ENCODE measurements around the gene PRCP.

Gene PRCP

GRCh38 chr11:82848829-82849228 lies 51.4 kb downstream of the PRCP start:
- peaks cover 0 to 24% of the 10 kb centered on the region in 2 donors for H3K36me3 ChIP-seq (ENCODE audit: control insufficient read depth in 1 of 2, insufficient read depth in 2 of 2, low read length in 2 of 2)
- no peaks in the 10 kb centered on the region for H3K9me3 ChIP-seq (ENCODE audit: control insufficient read depth in 1 of 2, low read length in 2 of 2)
- no peaks in the 10 kb centered on the region for H3K4me1 ChIP-seq (ENCODE audit: control insufficient read depth in 1 of 2, insufficient read depth in 2 of 2, low read length in 2 of 2)
- H3K27ac ChIP-seq (ENCODE audit: low read length), result no peak overlapping the region
- H3K27me3 ChIP-seq (ENCODE audit: low read depth, low read length), result no peaks in the 10 kb centered on the region
- H3K4me3 ChIP-seq (ENCODE audit: low read depth in 1 of 2, low read length in 2 of 2), result no peak overlapping the region

DNA sequence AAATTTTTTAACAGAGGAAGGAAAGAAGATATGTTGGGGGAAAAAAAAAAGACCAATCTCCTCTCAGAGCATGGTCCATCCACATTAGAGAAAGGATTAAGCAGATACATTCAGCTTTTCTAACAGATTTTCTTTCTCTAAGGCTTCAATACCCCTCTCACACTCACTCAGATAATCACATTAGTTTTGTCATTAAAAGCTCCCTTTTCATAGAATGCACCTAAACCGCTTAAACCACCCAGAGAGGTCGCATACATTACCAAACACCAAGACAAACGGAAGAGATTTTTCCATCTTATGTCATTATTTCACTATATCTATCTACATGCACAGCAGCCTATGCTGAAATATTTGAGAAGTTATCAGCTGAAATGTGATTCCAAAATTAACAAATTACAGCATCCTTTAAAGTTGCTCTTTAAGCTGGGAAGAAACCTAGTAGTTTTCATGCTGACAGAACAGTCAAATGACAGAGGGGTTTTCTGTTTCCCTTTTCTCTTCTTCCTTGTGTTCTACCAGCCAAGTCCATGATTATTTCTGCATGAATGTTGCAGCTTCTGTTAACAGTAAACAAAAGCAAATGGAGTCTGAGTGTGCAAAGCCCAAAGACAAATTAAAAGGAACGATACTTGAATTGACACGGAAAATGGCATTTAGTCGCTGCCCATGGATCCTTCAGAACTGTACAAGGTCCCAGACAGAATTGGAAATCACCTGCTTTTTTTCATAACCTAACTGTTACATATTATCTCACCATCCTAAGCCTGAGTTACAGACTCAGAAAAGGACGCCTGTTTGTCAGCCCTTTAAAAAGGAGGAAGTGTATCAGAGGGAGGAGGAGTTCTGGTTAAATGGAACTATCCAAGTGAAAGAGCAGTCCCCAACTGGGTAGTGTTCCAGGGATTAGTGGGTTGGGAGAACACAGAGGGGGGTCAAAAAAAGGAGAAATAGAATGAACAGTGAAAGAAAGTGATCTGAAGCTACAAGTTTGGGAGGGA lies 54.6 kb downstream of the PRCP start:
- Histone ChIP-seq H3K27me3 (ENCODE audit: low read depth, low read length) (no peaks in the 10 kb centered on the region), H3K4me3 (ENCODE audit: low read depth in 1 of 2, low read length in 2 of 2) (no peak overlapping the region), H3K9me3 (ENCODE audit: control insufficient read depth in 1 of 2, low read length in 2 of 2) (no peaks in the 10 kb centered on the region), H3K36me3 (ENCODE audit: control insufficient read depth in 1 of 2, insufficient read depth in 2 of 2, low read length in 2 of 2) (peaks cover 0 to 32% of the 10 kb centered on the region in 2 donors), H3K4me1 (ENCODE audit: control insufficient read depth in 1 of 2, insufficient read depth in 2 of 2, low read length in 2 of 2) (no peaks in the 10 kb centered on the region), H3K27ac (ENCODE audit: low read length) (no peak overlapping the region)

DNA sequence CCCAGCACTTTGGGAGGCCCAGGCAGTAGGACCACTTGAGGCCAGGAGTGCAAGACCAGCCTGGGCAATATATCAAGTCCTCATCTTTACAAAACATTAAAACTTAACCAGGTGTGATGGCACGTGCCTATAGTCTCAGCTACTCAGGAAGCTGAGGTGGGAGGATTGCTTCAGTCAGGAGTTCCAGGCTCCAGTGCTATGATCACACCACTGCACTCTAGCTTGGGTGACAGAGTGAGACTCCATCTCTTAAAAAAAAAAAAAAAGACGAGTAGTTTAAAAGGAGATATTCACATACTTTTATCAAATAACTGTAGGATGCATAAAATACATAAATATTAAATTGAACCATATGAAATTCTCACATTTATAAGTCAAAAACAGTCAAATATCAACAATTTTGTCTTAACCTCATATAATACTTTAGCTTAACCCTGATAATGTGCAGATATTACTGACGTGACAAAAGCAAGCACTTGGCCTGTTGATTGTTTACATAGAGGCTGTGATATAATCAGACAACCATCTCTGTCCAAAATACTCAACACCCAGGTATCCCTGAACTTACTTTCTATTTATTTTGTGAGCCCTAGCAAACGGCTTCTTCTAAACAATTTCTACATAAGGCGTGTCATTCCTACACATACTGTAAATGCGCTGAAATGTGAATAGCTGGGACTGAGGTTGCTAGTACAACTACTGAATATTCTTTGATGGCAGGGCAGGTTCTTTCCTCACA lies 57.0 kb downstream of the PRCP start:
- H3K9me3 ChIP-seq (ENCODE audit: control insufficient read depth in 1 of 2, low read length in 2 of 2), result no peaks in the 10 kb centered on the region
- no peak overlapping the region for H3K4me3 ChIP-seq (ENCODE audit: low read depth in 1 of 2, low read length in 2 of 2)
- no peaks in the 10 kb centered on the region for H3K4me1 ChIP-seq (ENCODE audit: control insufficient read depth in 1 of 2, insufficient read depth in 2 of 2, low read length in 2 of 2)
- no peak overlapping the region for H3K27ac ChIP-seq (ENCODE audit: low read length)
- H3K27me3 ChIP-seq (ENCODE audit: low read depth, low read length), result no peaks in the 10 kb centered on the region
- H3K36me3 ChIP-seq (ENCODE audit: control insufficient read depth in 1 of 2, insufficient read depth in 2 of 2, low read length in 2 of 2), result peaks cover 2 to 23% of the 10 kb centered on the region in 2 donors

- Histone ChIP-seq H3K36me3 (ENCODE audit: control insufficient read depth in 1 of 2, insufficient read depth in 2 of 2, low read length in 2 of 2) (peaks cover 4 to 30% of the 10 kb centered on the region in 2 donors), H3K9me3 (ENCODE audit: control insufficient read depth in 1 of 2, low read length in 2 of 2) (no peaks in the 10 kb centered on the region), H3K27me3 (ENCODE audit: low read depth, low read length) (no peaks in the 10 kb centered on the region), H3K27ac (ENCODE audit: low read length) (no peak overlapping the region), H3K4me3 (ENCODE audit: low read depth in 1 of 2, low read length in 2 of 2) (no peak overlapping the region), H3K4me1 (ENCODE audit: control insufficient read depth in 1 of 2, insufficient read depth in 2 of 2, low read length in 2 of 2) (no peaks in the 10 kb centered on the region)
Observed at GRCh38 chr11:82842019-82842418, 58.2 kb downstream of the PRCP start.

GRCh38 chr11:82837650-82838049 lies 62.6 kb downstream of the PRCP start:
- H3K9me3 ChIP-seq (ENCODE audit: control insufficient read depth in 1 of 2, low read length in 2 of 2), result no peaks in the 10 kb centered on the region
- H3K4me1 ChIP-seq (ENCODE audit: control insufficient read depth in 1 of 2, insufficient read depth in 2 of 2, low read length in 2 of 2), result no peaks in the 10 kb centered on the region
- peaks cover 4 to 41% of the 10 kb centered on the region in 2 donors for H3K36me3 ChIP-seq (ENCODE audit: control insufficient read depth in 1 of 2, insufficient read depth in 2 of 2, low read length in 2 of 2)
- H3K27ac ChIP-seq (ENCODE audit: low read length), result no peak overlapping the region
- H3K27me3 ChIP-seq (ENCODE audit: low read depth, low read length), result no peaks in the 10 kb centered on the region
- H3K4me3 ChIP-seq (ENCODE audit: low read depth in 1 of 2, low read length in 2 of 2), result no peak overlapping the region

DNA sequence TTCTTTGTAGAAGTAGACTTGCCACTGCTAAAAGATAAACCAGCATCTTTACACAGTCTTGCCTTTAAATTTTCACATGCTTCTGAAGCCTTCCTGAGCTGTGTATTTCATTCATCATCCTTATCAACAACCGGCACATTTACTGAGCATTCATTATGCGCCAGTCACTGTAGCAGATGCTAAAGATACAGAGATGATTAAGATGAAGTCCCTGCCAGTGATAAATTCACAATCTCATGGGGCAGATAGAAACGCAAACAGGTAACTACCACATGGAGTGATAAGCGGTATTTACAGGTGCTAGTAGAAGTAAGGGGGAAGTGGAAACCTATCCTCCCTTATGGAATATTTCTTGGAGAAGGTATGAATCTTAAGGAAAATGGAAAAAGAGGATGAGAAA lies 67.2 kb downstream of the PRCP start:
- Histone ChIP-seq H3K36me3 (ENCODE audit: control insufficient read depth in 1 of 2, insufficient read depth in 2 of 2, low read length in 2 of 2) (peaks cover 0 to 27% of the 10 kb centered on the region in 2 donors), H3K9me3 (ENCODE audit: control insufficient read depth in 1 of 2, low read length in 2 of 2) (no peaks in the 10 kb centered on the region), H3K27me3 (ENCODE audit: low read depth, low read length) (no peaks in the 10 kb centered on the region), H3K4me3 (ENCODE audit: low read depth in 1 of 2, low read length in 2 of 2) (no peak overlapping the region), H3K4me1 (ENCODE audit: control insufficient read depth in 1 of 2, insufficient read depth in 2 of 2, low read length in 2 of 2) (no peaks in the 10 kb centered on the region), H3K27ac (ENCODE audit: low read length) (no peak overlapping the region)

GRCh38 chr11:82831364-82831763 lies 68.9 kb downstream of the PRCP start:
- Histone ChIP-seq H3K36me3 (ENCODE audit: control insufficient read depth in 1 of 2, insufficient read depth in 2 of 2, low read length in 2 of 2) (peaks cover 0 to 14% of the 10 kb centered on the region in 2 donors), H3K4me3 (ENCODE audit: low read depth in 1 of 2, low read length in 2 of 2) (no peak overlapping the region), H3K9me3 (ENCODE audit: control insufficient read depth in 1 of 2, low read length in 2 of 2) (no peaks in the 10 kb centered on the region), H3K27me3 (ENCODE audit: low read depth, low read length) (no peaks in the 10 kb centered on the region), H3K4me1 (ENCODE audit: control insufficient read depth in 1 of 2, insufficient read depth in 2 of 2, low read length in 2 of 2) (no peaks in the 10 kb centered on the region), H3K27ac (ENCODE audit: low read length) (no peak overlapping the region)

DNA sequence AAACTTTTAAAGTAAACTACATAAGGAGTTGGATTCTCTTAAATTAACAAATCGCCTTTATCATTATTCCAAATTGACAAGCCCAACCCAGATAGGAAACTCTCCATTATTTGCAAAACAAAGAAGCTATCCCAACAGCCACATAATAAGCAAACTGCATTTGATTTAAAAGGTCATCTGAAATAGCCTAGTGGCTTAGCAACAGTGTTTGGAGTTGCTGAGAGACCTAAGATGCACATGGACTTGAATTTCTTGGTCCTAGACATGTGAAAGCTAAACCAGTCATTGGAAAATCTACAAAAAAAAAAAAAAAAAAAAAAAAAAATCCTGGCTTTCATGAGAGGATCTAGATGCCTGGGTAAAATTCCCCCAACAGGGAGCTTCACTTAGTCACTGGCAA lies 69.5 kb downstream of the PRCP start:
- no peaks in the 10 kb centered on the region for H3K27me3 ChIP-seq (ENCODE audit: low read depth, low read length)
- H3K9me3 ChIP-seq (ENCODE audit: control insufficient read depth in 1 of 2, low read length in 2 of 2), result no peaks in the 10 kb centered on the region
- H3K27ac ChIP-seq (ENCODE audit: low read length), result no peak overlapping the region
- H3K4me3 ChIP-seq (ENCODE audit: low read depth in 1 of 2, low read length in 2 of 2), result no peak overlapping the region
- peaks cover 0 to 14% of the 10 kb centered on the region in 2 donors for H3K36me3 ChIP-seq (ENCODE audit: control insufficient read depth in 1 of 2, insufficient read depth in 2 of 2, low read length in 2 of 2)
- H3K4me1 ChIP-seq (ENCODE audit: control insufficient read depth in 1 of 2, insufficient read depth in 2 of 2, low read length in 2 of 2), result no peaks in the 10 kb centered on the region

- H3K36me3 ChIP-seq (ENCODE audit: control insufficient read depth in 1 of 2, insufficient read depth in 2 of 2, low read length in 2 of 2), result peaks cover 0 to 19% of the 10 kb centered on the region in 2 donors
- no peak overlapping the region for H3K27ac ChIP-seq (ENCODE audit: low read length)
- H3K27me3 ChIP-seq (ENCODE audit: low read depth, low read length), result no peaks in the 10 kb centered on the region
- no peak overlapping the region for H3K4me3 ChIP-seq (ENCODE audit: low read depth in 1 of 2, low read length in 2 of 2)
- H3K4me1 ChIP-seq (ENCODE audit: control insufficient read depth in 1 of 2, insufficient read depth in 2 of 2, low read length in 2 of 2), result peaks cover 0 to 5% of the 10 kb centered on the region in 2 donors
- no peaks in the 10 kb centered on the region for H3K9me3 ChIP-seq (ENCODE audit: control insufficient read depth in 1 of 2, low read length in 2 of 2)
Observed at GRCh38 chr11:82829101-82829500, 71.1 kb downstream of the PRCP start.

DNA sequence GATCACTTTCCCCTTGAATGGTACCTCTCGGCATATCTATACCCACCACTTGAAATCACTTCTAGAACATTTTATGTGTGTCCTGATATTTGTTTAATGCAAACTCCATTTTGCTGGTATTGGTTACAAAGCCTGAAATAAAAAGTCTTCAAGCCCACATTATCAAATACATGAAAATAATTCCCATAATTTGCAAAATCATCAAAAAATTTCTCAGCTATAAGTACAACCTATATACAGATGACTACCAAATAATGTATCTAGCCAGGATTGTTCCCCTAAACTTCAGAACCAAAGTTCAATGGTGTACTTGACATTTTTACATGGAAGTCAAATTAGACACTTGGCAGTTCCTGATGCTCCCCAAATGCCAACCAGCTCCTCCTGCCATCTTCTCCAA lies 71.8 kb downstream of the PRCP start:
- Histone ChIP-seq H3K9me3 (ENCODE audit: control insufficient read depth in 1 of 2, low read length in 2 of 2) (no peaks in the 10 kb centered on the region), H3K4me3 (ENCODE audit: low read depth in 1 of 2, low read length in 2 of 2) (no peak overlapping the region), H3K36me3 (ENCODE audit: control insufficient read depth in 1 of 2, insufficient read depth in 2 of 2, low read length in 2 of 2) (peaks cover 0 to 12% of the 10 kb centered on the region in 2 donors), H3K4me1 (ENCODE audit: control insufficient read depth in 1 of 2, insufficient read depth in 2 of 2, low read length in 2 of 2) (peaks cover 0 to 5% of the 10 kb centered on the region in 2 donors), H3K27me3 (ENCODE audit: low read depth, low read length) (no peaks in the 10 kb centered on the region), H3K27ac (ENCODE audit: low read length) (no peak overlapping the region)

DNA sequence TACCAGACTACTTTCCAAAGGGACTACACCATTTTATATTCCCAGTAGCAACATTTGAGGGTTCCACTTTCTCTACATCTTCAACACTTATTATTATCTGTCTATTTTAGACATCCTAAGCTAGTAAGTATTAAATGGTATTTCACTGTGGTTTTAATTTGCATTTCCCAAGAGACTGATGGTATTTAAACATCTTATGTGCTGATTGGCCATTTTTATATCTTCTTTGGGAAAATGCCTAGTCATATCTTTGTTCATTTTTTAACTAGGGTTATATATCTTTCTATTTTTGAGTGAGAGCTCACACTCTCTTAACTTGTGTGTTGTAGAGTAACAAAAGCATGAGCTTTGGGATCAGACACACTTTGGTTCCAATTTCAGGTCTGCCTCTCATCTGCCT lies 73.7 kb downstream of the PRCP start:
- Histone ChIP-seq H3K27ac (ENCODE audit: low read length) (no peak overlapping the region), H3K27me3 (ENCODE audit: low read depth, low read length) (no peaks in the 10 kb centered on the region), H3K36me3 (ENCODE audit: control insufficient read depth in 1 of 2, insufficient read depth in 2 of 2, low read length in 2 of 2) (peaks cover 0 to 5% of the 10 kb centered on the region in 2 donors), H3K4me3 (ENCODE audit: low read depth in 1 of 2, low read length in 2 of 2) (no peak overlapping the region), H3K4me1 (ENCODE audit: control insufficient read depth in 1 of 2, insufficient read depth in 2 of 2, low read length in 2 of 2) (peaks cover 0 to 5% of the 10 kb centered on the region in 2 donors), H3K9me3 (ENCODE audit: control insufficient read depth in 1 of 2, low read length in 2 of 2) (no peaks in the 10 kb centered on the region)

Measured in muscle layer of duodenum (tissue), 2 donors.